ENCODE data around the gene CCDC136.

Gene CCDC136
- 6.5 to 10.4 reads per million in 2 donors for total RNA-seq

GRCh38 chr7:128791121-128791971, at the start of gene CCDC136:
Gene CCDC136 (plus strand): TSS chr7:128791968. CDS start chr7:128792412, 444 bp downstream.
- DNase-seq: peak; percentile 79

- DNase-seq: no peak
Observed at GRCh38 chr7:128742206-128742605, 49.6 kb upstream of the CCDC136 start.

DNA sequence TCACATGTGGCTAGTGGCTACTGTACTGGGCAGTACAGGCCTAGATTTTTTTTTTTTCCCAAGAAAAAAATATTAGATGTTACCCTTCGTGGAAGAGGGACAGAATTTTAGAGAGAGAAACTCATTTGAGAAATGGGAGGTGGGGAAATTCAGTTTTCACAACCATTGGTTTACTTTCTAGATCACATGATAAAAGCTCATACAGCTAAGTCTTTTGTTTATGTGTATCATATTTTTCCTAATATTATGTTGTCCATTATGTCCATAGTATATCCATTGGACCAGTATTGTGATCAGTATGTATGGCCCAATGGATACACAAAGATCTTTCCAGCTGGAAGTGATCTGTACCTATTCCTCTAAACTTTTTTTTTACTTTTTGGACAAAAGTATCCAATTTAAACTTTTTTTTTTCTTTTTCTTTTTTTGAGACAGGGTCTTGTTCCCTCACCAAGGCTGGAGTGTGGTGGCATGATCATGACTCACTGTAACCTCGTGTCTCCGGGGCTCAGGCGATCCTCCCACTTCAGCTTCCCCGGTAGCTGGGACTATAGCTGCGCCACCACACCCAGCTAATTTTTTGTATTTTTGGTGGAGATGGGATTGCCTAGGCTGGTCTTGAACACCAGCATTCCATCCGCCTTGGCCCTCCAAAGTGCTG, 48.5 kb upstream of the CCDC136 start:
- no peak for DNase-seq

- no peak for DNase-seq
Observed at GRCh38 chr7:128744366-128744905, 47.3 kb upstream of the CCDC136 start.

- DNase-seq: no peak
Observed at GRCh38 chr7:128745706-128746105, 46.1 kb upstream of the CCDC136 start.

- DNase-seq: no peak
Observed at GRCh38 chr7:128747327-128748079, 44.3 kb upstream of the CCDC136 start.

DNA sequence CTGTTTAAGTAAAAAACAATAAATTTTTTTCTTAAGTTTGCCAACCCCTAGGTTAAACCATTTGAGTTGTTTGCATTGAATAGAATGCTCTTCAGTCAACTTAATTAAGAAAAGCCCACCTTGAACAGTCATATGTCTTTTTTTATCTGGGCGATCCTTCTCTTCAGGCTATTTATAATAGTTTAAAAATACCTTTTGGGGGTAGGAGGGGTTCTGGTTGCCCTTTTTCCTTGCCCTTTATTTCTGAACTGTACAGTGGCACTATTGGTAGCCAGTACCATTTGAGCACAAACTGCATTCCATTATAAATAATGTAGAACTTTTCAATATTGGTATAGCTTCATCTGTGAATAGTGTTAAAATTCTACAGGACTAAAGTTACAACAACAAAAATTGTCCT, 39.5 kb upstream of the CCDC136 start:
- DNase-seq: no peak

DNA sequence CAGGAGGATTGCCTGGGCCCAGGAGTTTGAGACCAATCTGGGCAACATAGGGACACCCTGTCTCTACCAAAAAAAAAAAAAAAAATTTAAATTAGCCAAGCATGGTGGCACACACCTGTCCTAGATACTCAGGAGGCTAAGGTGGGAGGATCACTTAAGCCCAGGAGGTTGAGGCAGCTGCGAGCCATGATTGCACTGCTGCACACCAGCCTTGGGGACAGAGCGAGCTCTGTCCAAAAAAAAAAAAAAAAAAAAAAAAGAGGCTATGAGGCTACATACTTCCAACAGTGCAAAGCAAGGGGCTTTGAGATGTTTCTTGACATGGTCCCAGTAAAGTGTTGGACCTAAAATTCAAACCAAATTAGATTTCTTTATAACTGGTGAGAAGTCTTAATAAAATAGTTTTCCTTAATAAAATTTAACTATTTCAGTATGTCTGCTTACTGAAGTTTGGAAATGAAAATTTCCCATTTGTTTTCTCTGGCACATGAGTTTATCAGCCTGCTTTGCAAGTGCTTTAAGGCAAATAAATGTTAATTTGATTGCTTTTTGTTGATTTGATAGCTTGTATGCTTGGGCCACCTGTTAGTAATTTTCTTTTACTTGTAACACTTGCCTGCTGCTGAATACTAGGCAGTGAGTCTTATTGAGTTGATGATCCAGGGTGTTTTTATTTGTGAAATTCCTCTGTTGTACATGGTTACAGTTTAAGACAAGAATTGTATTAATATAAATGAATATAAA, 36.5 kb upstream of the CCDC136 start:
- no peak for DNase-seq

DNA sequence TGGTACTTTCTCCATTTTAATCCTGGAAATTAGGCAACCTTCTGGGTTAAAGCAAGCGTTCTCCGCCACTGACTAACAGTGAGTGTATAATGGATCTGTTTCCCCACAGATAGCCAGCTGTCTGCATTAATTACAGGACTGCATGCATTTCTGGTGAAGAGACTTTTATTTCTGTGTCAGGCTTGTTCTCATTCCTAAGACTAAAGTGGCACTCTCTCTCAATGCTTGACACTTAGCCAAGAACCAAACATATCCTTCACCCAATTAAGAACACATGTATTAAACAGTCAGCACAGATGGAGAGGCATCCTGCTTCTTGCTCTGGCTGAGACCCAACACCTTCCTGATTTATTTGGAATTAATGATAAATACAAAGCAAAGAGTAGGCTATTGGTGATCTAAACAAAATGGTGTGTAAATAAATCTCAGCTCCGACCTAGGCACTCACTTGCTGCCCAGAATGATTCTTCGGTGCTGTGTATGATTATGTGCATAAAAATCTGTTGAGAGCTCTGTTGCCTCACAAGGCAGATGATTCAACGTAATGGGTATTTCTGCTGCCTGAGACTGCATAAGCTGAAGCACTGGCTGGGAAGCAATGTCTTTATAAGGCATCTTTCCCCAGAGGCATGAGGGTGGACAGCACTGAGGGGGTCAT, 35.8 kb upstream of the CCDC136 start:
- no peak for DNase-seq

GRCh38 chr7:128757203-128757602, 34.6 kb upstream of the CCDC136 start:
- no peak for DNase-seq

DNA sequence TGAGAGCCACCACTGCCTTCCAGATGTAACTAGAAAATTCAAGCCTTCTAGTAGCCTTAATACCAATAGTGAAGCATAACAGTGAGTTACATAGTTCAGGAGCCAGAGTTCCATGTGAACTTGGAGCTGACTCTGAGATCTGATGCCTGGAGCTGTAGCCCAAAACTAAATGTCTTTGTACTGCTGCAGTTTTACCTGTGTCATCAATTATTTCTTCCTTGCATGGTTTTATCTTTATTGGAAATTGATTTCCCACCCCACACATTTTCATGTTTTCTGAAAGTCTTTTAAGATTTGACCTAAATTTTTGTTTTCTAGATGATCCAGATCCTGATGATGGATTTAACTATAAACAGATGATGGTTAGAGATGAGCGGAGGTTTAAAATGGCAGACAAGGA, 33.2 kb upstream of the CCDC136 start:
- no peak for DNase-seq

DNA sequence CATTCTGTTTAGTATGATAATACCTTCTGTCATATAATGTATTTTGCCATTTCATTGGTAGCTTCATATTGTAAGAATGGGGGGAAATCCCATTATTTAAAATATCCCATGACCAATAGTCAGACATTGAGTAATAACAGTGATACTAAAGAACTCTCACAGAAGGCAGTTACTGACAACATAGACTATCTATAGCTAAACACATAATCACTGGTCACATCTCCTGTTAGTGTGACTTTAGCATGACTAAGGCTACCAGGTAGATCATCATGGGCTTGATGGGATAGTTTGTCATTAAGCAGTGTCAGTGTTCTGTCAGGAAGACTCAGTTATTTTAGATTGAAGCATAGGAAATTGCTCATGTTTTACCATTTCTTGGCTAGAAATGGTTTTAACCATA, 32.5 kb upstream of the CCDC136 start:
- DNase-seq: no peak

- DNase-seq: no peak
Observed at GRCh38 chr7:128763541-128763940, 28.2 kb upstream of the CCDC136 start.

- no peak for DNase-seq
Observed at GRCh38 chr7:128767475-128768110, 24.2 kb upstream of the CCDC136 start.

- DNase-seq: no peak
Observed at GRCh38 chr7:128770233-128770632, 21.5 kb upstream of the CCDC136 start.

- DNase-seq: no peak
Observed at GRCh38 chr7:128773604-128774003, 18.2 kb upstream of the CCDC136 start.

GRCh38 chr7:128774029-128774689, 17.6 kb upstream of the CCDC136 start:
- no peak for DNase-seq

GRCh38 chr7:128774921-128775320, 16.8 kb upstream of the CCDC136 start:
- no peak for DNase-seq

- DNase-seq: no peak
Observed at GRCh38 chr7:128775744-128776474, 15.9 kb upstream of the CCDC136 start, which contains the start of gene OPN1SW. Gene OPN1SW (minus strand): TSS chr7:128775794. CDS start chr7:128775781, 13 bp downstream.

Data from T-helper 9 cell (primary cell).